ENCODE measurements around the gene PLCH2. TPM values are rescaled to one million over a fixed set of nuclear protein-coding genes. Genes with fewer than 3 reads are reported as not detected.

Gene PLCH2
- polyA plus RNA-seq, 1 of the 3 experiments (the other 2 are of a cell fraction), result 0.08 TPM

DNA sequence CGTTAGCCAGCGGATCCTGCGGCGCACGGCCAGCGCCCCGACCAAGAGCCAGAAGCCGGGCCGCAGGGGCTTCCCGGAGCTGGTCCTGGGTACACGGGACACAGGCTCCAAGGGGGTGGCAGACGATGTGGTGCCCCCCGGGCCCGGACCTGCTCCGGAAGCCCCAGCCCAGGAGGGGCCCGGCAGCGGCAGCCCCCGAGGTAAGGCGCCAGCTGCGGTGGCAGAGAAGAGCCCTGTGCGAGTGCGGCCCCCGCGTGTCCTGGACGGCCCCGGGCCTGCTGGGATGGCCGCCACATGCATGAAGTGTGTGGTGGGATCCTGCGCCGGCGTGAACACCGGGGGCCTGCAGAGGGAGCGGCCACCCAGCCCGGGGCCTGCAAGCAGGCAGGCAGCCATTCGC lies 26.1 kb downstream of the PLCH2 start:
- H3K27me3 ChIP-seq (ENCODE audit: insufficient read depth), result no peaks in the 10 kb centered on the region
- no peak overlapping the region for H3K9ac ChIP-seq
- CTCF ChIA-PET, result interaction anchor here (1.0 to 1.2 kb wide), 2 partner anchors 14 to 26 kb away, joined by 3 read pairs; partner anchors contain the start of gene PLCH2
- TF ChIP-seq MXI1 (IDR thresholded peaks at IDR 0.05; ENCODE audit: low read depth, low read length) (no peak), YY1 (IDR thresholded peaks at IDR 0.05; ENCODE audit: low read depth) (no peak), TAF1 (IDR thresholded peaks at IDR 0.05; ENCODE audit: borderline replicate concordance, low read depth, low read length) (no peak), TEAD4 (IDR thresholded peaks at IDR 0.05; ENCODE audit: borderline replicate concordance, insufficient read depth) (no peak), TCF12 (IDR thresholded peaks at IDR 0.05) (no peak), POLR2AphosphoS5 (IDR thresholded peaks at IDR 0.05; ENCODE audit: low read depth, low read length) (no peak), GABPA (IDR thresholded peaks at IDR 0.05; ENCODE audit: low read depth) (no peak), FOXJ3 (CRISPR knock-in tag; IDR thresholded peaks at IDR 0.05) (no peak), CHD2 (IDR thresholded peaks at IDR 0.05; ENCODE audit: low read length, partially characterized antibody) (no peak), RAD21 (IDR thresholded peaks at IDR 0.05; ENCODE audit: low read length) (no peak), GATA2 (CRISPR knock-in tag; IDR thresholded peaks at IDR 0.05) (no peak), EP300 (IDR thresholded peaks at IDR 0.05; ENCODE audit: borderline replicate concordance in 1 of 2, low read depth in 1 of 2, low read length in 1 of 2) (no peak), NFIC (IDR thresholded peaks at IDR 0.05; ENCODE audit: borderline replicate concordance) (no peak)
- TF ChIP-seq, protein P1, sequence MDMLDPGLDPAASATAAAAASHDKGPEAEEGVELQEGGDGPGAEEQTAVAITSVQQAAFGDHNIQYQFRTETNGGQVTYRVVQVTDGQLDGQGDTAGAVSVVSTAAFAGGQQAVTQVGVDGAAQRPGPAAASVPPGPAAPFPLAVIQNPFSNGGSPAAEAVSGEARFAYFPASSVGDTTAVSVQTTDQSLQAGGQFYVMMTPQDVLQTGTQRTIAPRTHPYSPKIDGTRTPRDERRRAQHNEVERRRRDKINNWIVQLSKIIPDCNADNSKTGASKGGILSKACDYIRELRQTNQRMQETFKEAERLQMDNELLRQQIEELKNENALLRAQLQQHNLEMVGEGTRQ (IDR thresholded peaks at IDR 0.05; ENCODE audit: borderline replicate concordance, low read depth, low read length), result no peak
- TF ChIP-seq, protein P2, sequence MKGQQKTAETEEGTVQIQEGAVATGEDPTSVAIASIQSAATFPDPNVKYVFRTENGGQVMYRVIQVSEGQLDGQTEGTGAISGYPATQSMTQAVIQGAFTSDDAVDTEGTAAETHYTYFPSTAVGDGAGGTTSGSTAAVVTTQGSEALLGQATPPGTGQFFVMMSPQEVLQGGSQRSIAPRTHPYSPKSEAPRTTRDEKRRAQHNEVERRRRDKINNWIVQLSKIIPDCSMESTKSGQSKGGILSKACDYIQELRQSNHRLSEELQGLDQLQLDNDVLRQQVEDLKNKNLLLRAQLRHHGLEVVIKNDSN (IDR thresholded peaks at IDR 0.05; ENCODE audit: borderline replicate concordance, low read depth), result no peak
- TF ChIP-seq, protein P3, sequence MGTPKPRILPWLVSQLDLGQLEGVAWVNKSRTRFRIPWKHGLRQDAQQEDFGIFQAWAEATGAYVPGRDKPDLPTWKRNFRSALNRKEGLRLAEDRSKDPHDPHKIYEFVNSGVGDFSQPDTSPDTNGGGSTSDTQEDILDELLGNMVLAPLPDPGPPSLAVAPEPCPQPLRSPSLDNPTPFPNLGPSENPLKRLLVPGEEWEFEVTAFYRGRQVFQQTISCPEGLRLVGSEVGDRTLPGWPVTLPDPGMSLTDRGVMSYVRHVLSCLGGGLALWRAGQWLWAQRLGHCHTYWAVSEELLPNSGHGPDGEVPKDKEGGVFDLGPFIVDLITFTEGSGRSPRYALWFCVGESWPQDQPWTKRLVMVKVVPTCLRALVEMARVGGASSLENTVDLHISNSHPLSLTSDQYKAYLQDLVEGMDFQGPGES (IDR thresholded peaks at IDR 0.05; ENCODE audit: low read depth, low read length), result no peak
- TF ChIP-seq, protein P4, sequence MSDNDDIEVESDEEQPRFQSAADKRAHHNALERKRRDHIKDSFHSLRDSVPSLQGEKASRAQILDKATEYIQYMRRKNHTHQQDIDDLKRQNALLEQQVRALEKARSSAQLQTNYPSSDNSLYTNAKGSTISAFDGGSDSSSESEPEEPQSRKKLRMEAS (IDR thresholded peaks at IDR 0.05; ENCODE audit: low read depth), result no peak
- TF ChIP-seq, protein P5, sequence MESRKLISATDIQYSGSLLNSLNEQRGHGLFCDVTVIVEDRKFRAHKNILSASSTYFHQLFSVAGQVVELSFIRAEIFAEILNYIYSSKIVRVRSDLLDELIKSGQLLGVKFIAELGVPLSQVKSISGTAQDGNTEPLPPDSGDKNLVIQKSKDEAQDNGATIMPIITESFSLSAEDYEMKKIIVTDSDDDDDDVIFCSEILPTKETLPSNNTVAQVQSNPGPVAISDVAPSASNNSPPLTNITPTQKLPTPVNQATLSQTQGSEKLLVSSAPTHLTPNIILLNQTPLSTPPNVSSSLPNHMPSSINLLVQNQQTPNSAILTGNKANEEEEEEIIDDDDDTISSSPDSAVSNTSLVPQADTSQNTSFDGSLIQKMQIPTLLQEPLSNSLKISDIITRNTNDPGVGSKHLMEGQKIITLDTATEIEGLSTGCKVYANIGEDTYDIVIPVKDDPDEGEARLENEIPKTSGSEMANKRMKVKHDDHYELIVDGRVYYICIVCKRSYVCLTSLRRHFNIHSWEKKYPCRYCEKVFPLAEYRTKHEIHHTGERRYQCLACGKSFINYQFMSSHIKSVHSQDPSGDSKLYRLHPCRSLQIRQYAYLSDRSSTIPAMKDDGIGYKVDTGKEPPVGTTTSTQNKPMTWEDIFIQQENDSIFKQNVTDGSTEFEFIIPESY (IDR thresholded peaks at IDR 0.05; ENCODE audit: borderline replicate concordance, low read depth), result no peak
- no peaks in the 10 kb centered on the region for H3K36me3 ChIP-seq (replicated peaks in 1 of 2; ENCODE audit: control insufficient read depth in 1 of 2, insufficient read depth in 2 of 2, low read length in 1 of 2)
- no peak for DNase-seq
- H3K4me1 ChIP-seq (ENCODE audit: control insufficient read depth in 1 of 2, insufficient read depth in 2 of 2, low read depth in 1 of 2, low read length in 1 of 2), result peaks cover 0 to 15% of the 10 kb centered on the region in 2 experiments; a peak in 1 of 4 replicates
- H3F3A ChIP-seq (replicated peaks; ENCODE audit: insufficient read depth), result no peaks in the 10 kb centered on the region
- H3K79me2 ChIP-seq (ENCODE audit: insufficient read depth), result no peaks in the 10 kb centered on the region
- H3K4me2 ChIP-seq, result no peak overlapping the region
- H3K4me3 ChIP-seq (ENCODE audit: low read depth in 2 of 2, low read length in 1 of 2), result no peak overlapping the region
- H3K27ac ChIP-seq (ENCODE audit: low read depth in 2 of 2, low read length in 1 of 2), result no peak overlapping the region
- H4K20me1 ChIP-seq (ENCODE audit: insufficient read depth), result no peaks in the 10 kb centered on the region
- WGBS (ENCODE audit: low lambda C conversion rate), result 90% methylated on average over 2 of the region's 34 CpGs
- no peak overlapping the region for H2AFZ ChIP-seq (ENCODE audit: low read depth)
- POLR2A ChIA-PET, result interaction anchor here (1.3 to 1.8 kb wide), 2 partner anchors 13 to 27 kb away, joined by 5 read pairs; no protein-coding TSS in a partner anchor
- no peaks in the 10 kb centered on the region for H3K9me3 ChIP-seq
- no peaks in the 10 kb centered on the region for H3K9me2 ChIP-seq
